ENCODE results near the gene ZCCHC18. TPM values are rescaled to one million over a fixed set of nuclear protein-coding genes. Genes with fewer than 3 reads are reported as not detected.

The ZCCHC18 gene
- total RNA-seq, 1 experiment from 2014 or later, result 0.62 TPM

DNA sequence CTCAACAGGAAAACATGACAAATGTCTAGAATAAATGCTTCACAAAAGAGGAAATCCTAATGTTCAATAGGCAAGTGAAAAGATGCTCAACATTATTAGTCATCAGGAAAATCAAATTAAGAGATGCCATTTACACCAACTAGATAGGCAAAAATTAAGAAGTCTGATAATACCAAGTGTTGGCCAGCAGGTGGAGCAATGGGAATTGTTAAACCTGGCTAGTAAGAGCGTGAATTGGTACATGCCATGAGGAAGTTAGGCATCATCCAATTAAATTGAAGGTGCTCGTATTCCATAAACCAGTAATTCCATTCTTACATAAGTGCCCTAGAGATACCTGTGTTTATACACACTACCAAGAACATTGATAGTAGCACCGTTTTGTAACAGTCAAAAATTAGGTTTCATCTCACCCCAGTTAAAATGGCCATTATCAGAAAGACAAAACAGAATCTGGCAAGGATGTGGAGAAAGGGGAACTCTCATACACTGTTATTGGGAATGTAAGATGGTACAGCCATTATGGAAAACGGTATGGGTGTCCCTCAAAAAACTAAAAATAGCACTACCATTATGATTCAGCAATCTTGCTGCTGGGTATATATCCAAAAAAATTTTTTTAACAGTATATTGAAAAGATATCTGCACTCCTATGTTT, 14.0 kb upstream of the ZCCHC18 start:
- Histone ChIP-seq H3K9me3 (ENCODE audit: control insufficient read depth, insufficient read depth, low read depth, low read length) (no peaks in the 10 kb centered on the region), H3K4me1 (ENCODE audit: control insufficient read depth, insufficient read depth, low read length) (no peaks in the 10 kb centered on the region), H3K27me3 (ENCODE audit: control insufficient read depth, insufficient read depth, low read length) (peaks cover 19% of the 10 kb centered on the region; the same call in 1 of the 2 replicates), H3K36me3 (ENCODE audit: control insufficient read depth, insufficient read depth, low read length) (no peaks in the 10 kb centered on the region), H3K4me3 (ENCODE audit: low read depth in 2 of 2, low read length in 2 of 2) (no peak overlapping the region), H3K27ac (ENCODE audit: low read length) (no peak overlapping the region)
- BruUV-seq (replicated peaks), result no TSS peak
- ChIA-PET POLR2A (no interaction called here), CTCF (no interaction called here)
- peak; percentile 48 for DNase-seq (ENCODE audit: low read depth, low spot score)
- intact Hi-C loops (cut with micrococcal nuclease; ENCODE audit: unreplicated experiment) (loop anchor here (1.0 kb wide), 1 partner anchor 38 kb away; no protein-coding TSS in a partner anchor), in situ Hi-C loops (cut with HindIII; ENCODE audit: low pct_unique_long_range_greater_than_20kb, low sequenced_read_pairs) (no loop called here)
- no peak for TF ChIP-seq POLR2AphosphoS5 (IDR thresholded peaks at IDR 0.05; ENCODE audit: low read depth, low read length)
- TF ChIP-seq, protein P1, sequence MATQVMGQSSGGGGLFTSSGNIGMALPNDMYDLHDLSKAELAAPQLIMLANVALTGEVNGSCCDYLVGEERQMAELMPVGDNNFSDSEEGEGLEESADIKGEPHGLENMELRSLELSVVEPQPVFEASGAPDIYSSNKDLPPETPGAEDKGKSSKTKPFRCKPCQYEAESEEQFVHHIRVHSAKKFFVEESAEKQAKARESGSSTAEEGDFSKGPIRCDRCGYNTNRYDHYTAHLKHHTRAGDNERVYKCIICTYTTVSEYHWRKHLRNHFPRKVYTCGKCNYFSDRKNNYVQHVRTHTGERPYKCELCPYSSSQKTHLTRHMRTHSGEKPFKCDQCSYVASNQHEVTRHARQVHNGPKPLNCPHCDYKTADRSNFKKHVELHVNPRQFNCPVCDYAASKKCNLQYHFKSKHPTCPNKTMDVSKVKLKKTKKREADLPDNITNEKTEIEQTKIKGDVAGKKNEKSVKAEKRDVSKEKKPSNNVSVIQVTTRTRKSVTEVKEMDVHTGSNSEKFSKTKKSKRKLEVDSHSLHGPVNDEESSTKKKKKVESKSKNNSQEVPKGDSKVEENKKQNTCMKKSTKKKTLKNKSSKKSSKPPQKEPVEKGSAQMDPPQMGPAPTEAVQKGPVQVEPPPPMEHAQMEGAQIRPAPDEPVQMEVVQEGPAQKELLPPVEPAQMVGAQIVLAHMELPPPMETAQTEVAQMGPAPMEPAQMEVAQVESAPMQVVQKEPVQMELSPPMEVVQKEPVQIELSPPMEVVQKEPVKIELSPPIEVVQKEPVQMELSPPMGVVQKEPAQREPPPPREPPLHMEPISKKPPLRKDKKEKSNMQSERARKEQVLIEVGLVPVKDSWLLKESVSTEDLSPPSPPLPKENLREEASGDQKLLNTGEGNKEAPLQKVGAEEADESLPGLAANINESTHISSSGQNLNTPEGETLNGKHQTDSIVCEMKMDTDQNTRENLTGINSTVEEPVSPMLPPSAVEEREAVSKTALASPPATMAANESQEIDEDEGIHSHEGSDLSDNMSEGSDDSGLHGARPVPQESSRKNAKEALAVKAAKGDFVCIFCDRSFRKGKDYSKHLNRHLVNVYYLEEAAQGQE (IDR thresholded peaks at IDR 0.05; ENCODE audit: insufficient read depth in 1 of 2, low read depth in 2 of 2, low read length in 1 of 2), result no peak
- TF ChIP-seq SIN3A (IDR thresholded peaks at IDR 0.05; ENCODE audit: borderline replicate concordance, insufficient read depth, low read depth, low read length), result no peak
- TF ChIP-seq, protein P2, sequence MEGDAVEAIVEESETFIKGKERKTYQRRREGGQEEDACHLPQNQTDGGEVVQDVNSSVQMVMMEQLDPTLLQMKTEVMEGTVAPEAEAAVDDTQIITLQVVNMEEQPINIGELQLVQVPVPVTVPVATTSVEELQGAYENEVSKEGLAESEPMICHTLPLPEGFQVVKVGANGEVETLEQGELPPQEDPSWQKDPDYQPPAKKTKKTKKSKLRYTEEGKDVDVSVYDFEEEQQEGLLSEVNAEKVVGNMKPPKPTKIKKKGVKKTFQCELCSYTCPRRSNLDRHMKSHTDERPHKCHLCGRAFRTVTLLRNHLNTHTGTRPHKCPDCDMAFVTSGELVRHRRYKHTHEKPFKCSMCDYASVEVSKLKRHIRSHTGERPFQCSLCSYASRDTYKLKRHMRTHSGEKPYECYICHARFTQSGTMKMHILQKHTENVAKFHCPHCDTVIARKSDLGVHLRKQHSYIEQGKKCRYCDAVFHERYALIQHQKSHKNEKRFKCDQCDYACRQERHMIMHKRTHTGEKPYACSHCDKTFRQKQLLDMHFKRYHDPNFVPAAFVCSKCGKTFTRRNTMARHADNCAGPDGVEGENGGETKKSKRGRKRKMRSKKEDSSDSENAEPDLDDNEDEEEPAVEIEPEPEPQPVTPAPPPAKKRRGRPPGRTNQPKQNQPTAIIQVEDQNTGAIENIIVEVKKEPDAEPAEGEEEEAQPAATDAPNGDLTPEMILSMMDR (IDR thresholded peaks at IDR 0.05), result peak; percentile 68; the same call in 1 of the 2 replicates
- no peak for TF ChIP-seq TCF7L2 (IDR thresholded peaks at IDR 0.05; ENCODE audit: low read depth, low read length)
- peak; percentile 87 for ATAC-seq

DNA sequence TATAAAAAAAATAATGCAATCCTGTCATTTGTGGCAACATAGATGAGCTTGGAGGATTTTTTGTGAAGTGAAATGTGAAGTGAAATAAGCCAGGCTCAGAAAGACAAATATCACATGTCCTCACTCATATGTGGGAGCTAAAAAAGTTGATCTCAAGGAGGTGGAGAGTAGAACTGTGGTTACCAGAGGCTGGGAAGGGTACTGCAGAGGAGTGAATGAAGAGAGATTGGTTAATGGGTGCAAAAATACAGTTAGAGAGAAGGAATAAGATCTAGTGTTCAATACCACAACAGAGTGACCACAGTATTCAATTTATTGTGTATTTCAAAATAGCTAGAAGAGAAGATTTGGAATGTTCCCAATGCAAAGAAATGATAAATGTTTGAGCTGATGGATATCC, 13.4 kb upstream of the ZCCHC18 start:
- Histone ChIP-seq H3K4me1 (ENCODE audit: control insufficient read depth, insufficient read depth, low read length) (no peaks in the 10 kb centered on the region), H3K9me3 (ENCODE audit: control insufficient read depth, insufficient read depth, low read depth, low read length) (no peaks in the 10 kb centered on the region), H3K27me3 (ENCODE audit: control insufficient read depth, insufficient read depth, low read length) (peaks cover 19% of the 10 kb centered on the region; the same call in 1 of the 2 replicates), H3K4me3 (ENCODE audit: low read depth in 2 of 2, low read length in 2 of 2) (no peak overlapping the region), H3K36me3 (ENCODE audit: control insufficient read depth, insufficient read depth, low read length) (no peaks in the 10 kb centered on the region), H3K27ac (ENCODE audit: low read length) (no peak overlapping the region)
- intact Hi-C loops (cut with micrococcal nuclease; ENCODE audit: unreplicated experiment) (loop anchor here (1.0 kb wide), 1 partner anchor 37 kb away; no protein-coding TSS in a partner anchor), in situ Hi-C loops (cut with HindIII; ENCODE audit: low pct_unique_long_range_greater_than_20kb, low sequenced_read_pairs) (no loop called here)
- no TSS peak for BruUV-seq (replicated peaks)
- CTCF ChIA-PET, result no interaction called here
- TF ChIP-seq POLR2AphosphoS5 (IDR thresholded peaks at IDR 0.05; ENCODE audit: low read depth, low read length) (no peak), TCF7L2 (IDR thresholded peaks at IDR 0.05; ENCODE audit: low read depth, low read length) (no peak), SIN3A (IDR thresholded peaks at IDR 0.05; ENCODE audit: borderline replicate concordance, insufficient read depth, low read depth, low read length) (no peak)
- TF ChIP-seq, protein P2 (IDR thresholded peaks at IDR 0.05), result no peak
- TF ChIP-seq, protein P1 (IDR thresholded peaks at IDR 0.05; ENCODE audit: insufficient read depth in 1 of 2, low read depth in 2 of 2, low read length in 1 of 2), result no peak
- DNase-seq (ENCODE audit: low read depth, low spot score), result no peak
- POLR2A ChIA-PET, result no interaction called here
- ATAC-seq, result no peak

All from Panc1 (cell line).